SK-N-SH (cell line): ENCODE data around the gene PTPRG. TPM values are rescaled to one million over a fixed set of nuclear protein-coding genes. Genes with fewer than 3 reads are reported as not detected.

Experiments used
- CTCF ChIA-PET: fragments of 300-600, 350-600 bp; formaldehyde crosslinking; extraction: SDS; loops from one replicate; lab custom pipeline; 2021; lab: Yijun Ruan, JAX
- POLR2A ChIA-PET: fragments of 350-600 bp; sonication (Branson Sonifier 250); formaldehyde crosslinking; extraction: SDS; loops from one replicate; lab custom pipeline; 2020; ENCODE audit warnings: antibody characterized with exemption, inconsistent platforms; lab: Yijun Ruan, JAX
- DNase-seq: peaks from one replicate; pipeline ENCODE4 v3.0.0; 2012
- H2AFZ ChIP-seq: fragments of 200-600 bp; sonication (generic); 2 replicates; pipeline ENCODE4 v1.8.1; 2016; ENCODE audit warnings: antibody characterized with exemption, mild to moderate bottlenecking, low read depth
- H3F3A ChIP-seq: fragments of 200-600 bp; sonication (generic); replicated peaks from 2 replicates; pipeline ENCODE3; 2016; ENCODE audit warnings: antibody characterized with exemption, mild to moderate bottlenecking; ENCODE audit not compliant: insufficient read depth
- H3K27ac ChIP-seq, 2 experiments: fragments of 200-500 bp in 1 of 2; fragments of 200-600 bp in 1 of 2; sonication (Bioruptor generic) in 1 of 2; sonication (generic), shearing (Covaris generic) in 1 of 2; 2 replicates each; pipeline versions ENCODE4 v1.5.1 to v1.6.1; 2014 to 2016; ENCODE audit warnings: low read depth in 2 of 2, inconsistent platforms in 1 of 2, low read length in 1 of 2, mild to moderate bottlenecking in 1 of 2, mixed read lengths in 1 of 2
- H3K27me3 ChIP-seq: fragments of 200-600 bp; sonication (generic), shearing (Covaris generic); 2 replicates; pipeline ENCODE4 v1.6.1; 2016; ENCODE audit warnings: mixed run types; ENCODE audit not compliant: insufficient read depth
- H3K36me3 ChIP-seq, 2 experiments: fragments of 200-500 bp in 1 of 2; fragments of 200-600 bp in 1 of 2; sonication (Bioruptor generic) in 1 of 2; sonication (generic) in 1 of 2; replicated peaks in 1 of 2; 2 replicates each; pipeline versions ENCODE3 to v1.5.1; 2014 to 2016; ENCODE audit warnings: low read length in 1 of 2, mild to moderate bottlenecking in 1 of 2; ENCODE audit not compliant: insufficient read depth in 2 of 2, control insufficient read depth in 1 of 2
- H3K4me1 ChIP-seq, 2 experiments: fragments of 200-500 bp in 1 of 2; fragments of 200-600 bp in 1 of 2; sonication (Bioruptor generic) in 1 of 2; sonication (generic), shearing (Covaris generic) in 1 of 2; 2 replicates each; pipeline versions ENCODE4 v1.5.1 to v1.6.1; 2014 to 2016; ENCODE audit warnings: low read depth in 1 of 2, low read length in 1 of 2, mixed run types in 1 of 2; ENCODE audit not compliant: insufficient read depth in 2 of 2, control insufficient read depth in 1 of 2
- H3K4me2 ChIP-seq: fragments of 200-600 bp; sonication (generic), shearing (Covaris generic); 2 replicates; pipeline ENCODE4 v1.6.1; 2017; ENCODE audit warnings: mixed run types
- H3K4me3 ChIP-seq, 2 experiments: fragments of 200-500 bp in 1 of 2; fragments of 200-600 bp in 1 of 2; sonication (Bioruptor generic) in 1 of 2; sonication (generic), shearing (Covaris generic) in 1 of 2; 2 replicates each; pipeline versions ENCODE4 v1.5.1 to v1.8.1; 2014 to 2016; ENCODE audit warnings: low read depth in 2 of 2, inconsistent platforms in 1 of 2, low read length in 1 of 2, mild to moderate bottlenecking in 1 of 2, mixed read lengths in 1 of 2, moderate library complexity in 1 of 2
- H3K79me2 ChIP-seq: fragments of 200-600 bp; sonication (generic); 2 replicates; pipeline ENCODE4 v1.8.1; 2017; ENCODE audit warnings: mild to moderate bottlenecking; ENCODE audit not compliant: insufficient read depth
- H3K9ac ChIP-seq: fragments of 200-600 bp; sonication (generic); 2 replicates; pipeline ENCODE4 v1.6.1; 2017; ENCODE audit warnings: mixed run types
- H3K9me2 ChIP-seq: fragments of 200-600 bp; sonication (generic); 2 replicates; pipeline ENCODE4 v1.6.1; 2017; ENCODE audit warnings: mixed run types
- H3K9me3 ChIP-seq: fragments of 200-600 bp; sonication (generic); 2 replicates; pipeline ENCODE4 v1.6.1; 2017; ENCODE audit warnings: mixed run types, mild to moderate bottlenecking, moderate library complexity
- H4K20me1 ChIP-seq: fragments of 200-600 bp; sonication (generic); 2 replicates; pipeline ENCODE4 v1.6.1; 2017; ENCODE audit warnings: mild to moderate bottlenecking, mixed run types; ENCODE audit not compliant: insufficient read depth
- CTCF ChIP-seq: fragments of 200-600 bp; sonication (generic); IDR thresholded peaks from 2 replicates; pipeline ENCODE4 v1.6.1; 2017; ENCODE audit warnings: antibody characterized with exemption, mild to moderate bottlenecking, moderate library complexity
- ELF1 ChIP-seq: IDR thresholded peaks from 2 replicates; pipeline ENCODE4 v1.4.0; 2012
- EP300 ChIP-seq, 2 experiments: IDR thresholded peaks; 2 replicates each; pipeline versions ENCODE4 v1.4.0 to v1.6.1; 2012; ENCODE audit warnings: borderline replicate concordance in 1 of 2, low read depth in 1 of 2, low read length in 1 of 2
- EZH2phosphoT487 ChIP-seq: fragments of 200-600 bp; sonication (generic); IDR thresholded peaks from 2 replicates; pipeline ENCODE4 v1.6.1; 2017; ENCODE audit warnings: low read depth, mixed run types, mild to moderate bottlenecking, antibody characterized with exemption, moderate library complexity, borderline replicate concordance
- FOSL2 ChIP-seq: IDR thresholded peaks from 2 replicates; pipeline ENCODE4 v1.4.0; 2012; ENCODE audit warnings: low read depth, mild to moderate bottlenecking, moderate library complexity, borderline replicate concordance
- FOXM1 ChIP-seq: IDR thresholded peaks from 2 replicates; pipeline ENCODE4 v1.4.0; 2012; ENCODE audit warnings: low read depth, mild to moderate bottlenecking
- GABPA ChIP-seq: IDR thresholded peaks from 2 replicates; pipeline ENCODE4 v1.4.0; 2012; ENCODE audit warnings: low read depth, mild to moderate bottlenecking
- IRF3 ChIP-seq: fragments of 150-350 bp; IDR thresholded peaks from 2 replicates; pipeline ENCODE4 v1.6.1; 2016; ENCODE audit warnings: mild to moderate bottlenecking, low read depth, low read length
- JUND ChIP-seq: IDR thresholded peaks from 2 replicates; pipeline ENCODE4 v1.4.0; 2012
- RAD21 ChIP-seq: IDR thresholded peaks from 2 replicates; pipeline ENCODE4 v1.6.1; 2012; ENCODE audit warnings: mild to moderate bottlenecking, low read length
- RCOR1 ChIP-seq: fragments of 150-350 bp; IDR thresholded peaks from 2 replicates; pipeline ENCODE4 v1.6.1; 2017; ENCODE audit warnings: antibody characterized with exemption, low read length
- RXRA ChIP-seq: IDR thresholded peaks from 2 replicates; pipeline ENCODE4 v1.4.0; 2012; ENCODE audit warnings: low read depth, mild to moderate bottlenecking, borderline replicate concordance
- SIN3A ChIP-seq: IDR thresholded peaks from 2 replicates; pipeline ENCODE4 v1.6.1; 2012; ENCODE audit warnings: low read depth, mild to moderate bottlenecking, low read length, moderate library complexity, borderline replicate concordance
- SMC3 ChIP-seq: IDR thresholded peaks from 2 replicates; pipeline ENCODE4 v1.6.1; 2012; ENCODE audit warnings: low read depth, low read length, improper control_type of control experiment
- TAF1 ChIP-seq: IDR thresholded peaks from 2 replicates; pipeline ENCODE4 v1.6.1; 2012; ENCODE audit warnings: low read depth, mild to moderate bottlenecking, low read length, moderate library complexity, borderline replicate concordance
- TCF12 ChIP-seq: IDR thresholded peaks from 2 replicates; pipeline ENCODE4 v1.4.0; 2012
- TEAD4 ChIP-seq: IDR thresholded peaks from 2 replicates; pipeline ENCODE4 v1.4.0; 2012; ENCODE audit warnings: mild to moderate bottlenecking, borderline replicate concordance; ENCODE audit not compliant: insufficient read depth
- USF1 ChIP-seq: IDR thresholded peaks from 2 replicates; pipeline ENCODE4 v1.4.0; 2012; ENCODE audit warnings: low read depth, borderline replicate concordance
- YY1 ChIP-seq: IDR thresholded peaks from 2 replicates; pipeline ENCODE4 v1.4.0; 2012; ENCODE audit warnings: low read depth, mild to moderate bottlenecking
- ZBTB33 ChIP-seq: IDR thresholded peaks from 2 replicates; pipeline ENCODE4 v1.4.0; 2012; ENCODE audit warnings: low read depth, borderline replicate concordance
- WGBS: methylation state at CpG from one replicate; pipeline ENCODE4 v1.1.6; 2017; ENCODE audit warnings: low lambda C conversion rate; 5-methylcytosine and 5-hydroxymethylcytosine counted together
- polyA plus RNA-seq, 3 experiments: library from polyadenylated mRNA; depleted of rRNA; stranded (reverse); fragments of >200 nt; gene quantifications; 2 replicates each; pipeline ENCODE4 v1.2.3, GENCODE V29; 2012

Gene PTPRG
- polyA plus RNA-seq, 1 of the 3 experiments (the other 2 are of a cell fraction) = 14.1 TPM

- no peaks in the 10 kb centered on the region for H3F3A ChIP-seq
- H2AFZ ChIP-seq = no peak overlapping the region
- H3K79me2 ChIP-seq = no peaks in the 10 kb centered on the region
- H4K20me1 ChIP-seq = no peaks in the 10 kb centered on the region
- ChIA-PET CTCF (interaction anchor here (0.6 kb wide), 1 partner anchor 100 kb away, joined by 4 read pairs; no protein-coding TSS in a partner anchor), POLR2A (no interaction called here)
- no peak overlapping the region for H3K4me2 ChIP-seq
- TF ChIP-seq TAF1 = no peak
- no peak for TF ChIP-seq ZBTB33
- no peak for TF ChIP-seq FOXM1
- no peak for TF ChIP-seq JUND
- no peak for TF ChIP-seq USF1
- TF ChIP-seq RXRA = no peak
- TF ChIP-seq EP300 (IDR thresholded peaks at IDR 0.05; ENCODE audit: borderline replicate concordance in 1 of 2, low read depth in 1 of 2, low read length in 1 of 2) = no peak
- TF ChIP-seq TEAD4 = no peak
- no peak for TF ChIP-seq ELF1
- TF ChIP-seq IRF3 = no peak
- no peak for TF ChIP-seq RAD21
- TF ChIP-seq FOSL2 = no peak
- no peak for TF ChIP-seq EZH2phosphoT487
- no peak for TF ChIP-seq SIN3A
- TF ChIP-seq GABPA = no peak
- TF ChIP-seq TCF12 = no peak
- TF ChIP-seq SMC3 = no peak
- TF ChIP-seq RCOR1 = no peak
- no peak for TF ChIP-seq CTCF
- TF ChIP-seq YY1 = no peak
- H3K27ac ChIP-seq = no peak overlapping the region
- no peak overlapping the region for H3K4me3 ChIP-seq
- no peaks in the 10 kb centered on the region for H3K36me3 ChIP-seq
- WGBS = 90% methylated on average over 6 of the region's 6 CpGs
- H3K4me1 ChIP-seq = no peaks in the 10 kb centered on the region
- DNase-seq = no peak
- H3K9me3 ChIP-seq = no peaks in the 10 kb centered on the region
- no peak overlapping the region for H3K9ac ChIP-seq
- H3K9me2 ChIP-seq = no peaks in the 10 kb centered on the region
- no peaks in the 10 kb centered on the region for H3K27me3 ChIP-seq
These were observed 487.7 kb downstream of the PTPRG start for GRCh38 chr3:62049033-62049432.
